GM10248 (cell line): ENCODE data around the gene NFATC3.

Source experiments
- CTCF ChIA-PET: fragments of 300-600 bp; sonication (Branson Sonifier 250); formaldehyde crosslinking; extraction: SDS; loops from one replicate; lab custom pipeline; 2021; ENCODE audit warnings: antibody characterized with exemption; lab: Yijun Ruan, JAX
- POLR2A ChIA-PET: fragments of 350-650 bp; sonication (Branson Sonifier 250); formaldehyde crosslinking; extraction: SDS; loops from one replicate; lab custom pipeline; 2020; ENCODE audit warnings: antibody characterized with exemption; lab: Yijun Ruan, JAX
- DNase-seq: peaks from one replicate; pipeline ENCODE4 v3.0.0; 2012; ENCODE audit errors: extremely low spot score
- CTCF ChIP-seq: IDR thresholded peaks from 2 replicates; pipeline ENCODE4 v1.5.1; 2012; ENCODE audit warnings: mild to moderate bottlenecking, low read depth; ENCODE audit errors: extremely low read depth, missing control alignments, control extremely low read depth

The NFATC3 gene

GRCh38 chr16:68187505-68187904 is 102.3 kb downstream of the NFATC3 start:
- ChIA-PET CTCF (interaction anchor here (0.8 to 1.7 kb wide), 3 partner anchors 8 to 141 kb away, joined by 3 to 6 read pairs (median 3); no protein-coding TSS in a partner anchor), POLR2A (no interaction called here)
- no peak for DNase-seq
- no peak for TF ChIP-seq CTCF

GRCh38 chr16:68188170-68188569 is 103.0 kb downstream of the NFATC3 start:
- DNase-seq = no peak
- TF ChIP-seq CTCF = no peak
- CTCF ChIA-PET = interaction anchor here (1.4 to 1.5 kb wide), 2 partner anchors 30 to 141 kb away, joined by 3 read pairs; no protein-coding TSS in a partner anchor
- POLR2A ChIA-PET = no interaction called here

- ChIA-PET POLR2A (no interaction called here), CTCF (interaction anchor here (1.4 kb wide), 1 partner anchor 23 kb away, joined by 3 read pairs; no protein-coding TSS in a partner anchor)
- no peak for DNase-seq
- TF ChIP-seq CTCF = no peak
These were observed 104.9 kb downstream of the NFATC3 start for GRCh38 chr16:68190081-68190480.

- no peak for TF ChIP-seq CTCF
- CTCF ChIA-PET = no interaction called here
- DNase-seq = no peak
- POLR2A ChIA-PET = no interaction called here
These were observed 105.8 kb downstream of the NFATC3 start for GRCh38 chr16:68190736-68191510.

GRCh38 chr16:68194251-68194650 is 109.1 kb downstream of the NFATC3 start:
- no peak for DNase-seq
- TF ChIP-seq CTCF = no peak
- POLR2A ChIA-PET = no interaction called here
- CTCF ChIA-PET = interaction anchor here (2.0 kb wide), 1 partner anchor 10 kb away, joined by 5 read pairs; no protein-coding TSS in a partner anchor

- DNase-seq = no peak
- POLR2A ChIA-PET = no interaction called here
These were observed 112.1 kb downstream of the NFATC3 start for GRCh38 chr16:68197250-68197649.

More at GRCh38 chr16:68197250-68197649, 112.1 kb downstream of the NFATC3 start:
- CTCF ChIA-PET = interaction anchor here (1.2 to 1.9 kb wide), 6 partner anchors 15 to 381 kb away, joined by 3 to 5 read pairs (median 4); no protein-coding TSS in a partner anchor
- TF ChIP-seq CTCF = no peak
